GM18498 (cell line): ENCODE measurements around the gene PIEZO2.

ENCODE experiments used
- ATAC-seq: cut with Tn5 transposase; IDR thresholded peaks from one replicate; pipeline ENCODE4 v1.9.1; 2021; ENCODE audit warnings: mild to moderate bottlenecking, moderate library complexity; ENCODE audit not compliant: unreplicated experiment

PIEZO2 gene

GRCh38 chr18:10754128-10754527 is 395.2 kb downstream of the PIEZO2 start:
- ATAC-seq: no peak

GRCh38 chr18:10752382-10752781 is 397.0 kb downstream of the PIEZO2 start:
- ATAC-seq: no peak

GRCh38 chr18:10751653-10752052 is 397.7 kb downstream of the PIEZO2 start:
- no peak for ATAC-seq

GRCh38 chr18:10750191-10751035 is 399.0 kb downstream of the PIEZO2 start:
- no peak for ATAC-seq

- ATAC-seq: no peak
Observed at GRCh38 chr18:10748641-10749040, 400.7 kb downstream of the PIEZO2 start.

GRCh38 chr18:10745971-10746370 is 403.4 kb downstream of the PIEZO2 start:
- no peak for ATAC-seq

- ATAC-seq: no peak
Observed at GRCh38 chr18:10745219-10745618, 404.1 kb downstream of the PIEZO2 start.

GRCh38 chr18:10743766-10744165 is 405.6 kb downstream of the PIEZO2 start:
- ATAC-seq: no peak

- ATAC-seq: no peak
Observed at GRCh38 chr18:10739152-10739551, 410.2 kb downstream of the PIEZO2 start.

- ATAC-seq: no peak
Observed at GRCh38 chr18:10736984-10737383, 412.4 kb downstream of the PIEZO2 start.

GRCh38 chr18:10732990-10733389 is 416.4 kb downstream of the PIEZO2 start:
- no peak for ATAC-seq

GRCh38 chr18:10727477-10727876 is 421.9 kb downstream of the PIEZO2 start:
- no peak for ATAC-seq

GRCh38 chr18:10726198-10727068 is 422.9 kb downstream of the PIEZO2 start:
- no peak for ATAC-seq

- ATAC-seq: no peak
Observed at GRCh38 chr18:10724666-10725065, 424.7 kb downstream of the PIEZO2 start.

GRCh38 chr18:10723496-10723895 is 425.9 kb downstream of the PIEZO2 start:
- ATAC-seq: no peak

- no peak for ATAC-seq
Observed at GRCh38 chr18:10718809-10719208, 430.6 kb downstream of the PIEZO2 start.

- no peak for ATAC-seq
Observed at GRCh38 chr18:10715791-10716190, 433.6 kb downstream of the PIEZO2 start.

GRCh38 chr18:10713409-10713808 is 436.0 kb downstream of the PIEZO2 start:
- ATAC-seq: no peak

GRCh38 chr18:10707294-10707693 is 442.1 kb downstream of the PIEZO2 start:
- ATAC-seq: no peak

- no peak for ATAC-seq
Observed at GRCh38 chr18:10705786-10706185, 443.6 kb downstream of the PIEZO2 start.

- ATAC-seq: no peak
Observed at GRCh38 chr18:10705291-10705690, 444.1 kb downstream of the PIEZO2 start.

- no peak for ATAC-seq
Observed at GRCh38 chr18:10702206-10702605, 447.2 kb downstream of the PIEZO2 start.
